NCI-H748 (cell line): Measurements from ENCODE around the gene TUBGCP2.
"Not testable (repeated sequence)": the region's sequence is repeated elsewhere in the genome, so short reads cannot be mapped to it uniquely, and the experiment has no call there.

ENCODE experiments used
- DNase-seq: peaks from one replicate; lab custom pipeline; 2025; ENCODE audit not compliant: unreplicated experiment; lab: John Stamatoyannopoulos, UW

Gene TUBGCP2

GRCh38 chr10:133267829-133268228, 40.8 kb downstream of the TUBGCP2 start:
- no peak for DNase-seq

GRCh38 chr10:133267293-133267692, 41.4 kb downstream of the TUBGCP2 start:
- DNase-seq = no peak

- no peak for DNase-seq
Observed at GRCh38 chr10:133266056-133266795, 42.4 kb downstream of the TUBGCP2 start.

- DNase-seq = not testable (repeated sequence)
Observed at GRCh38 chr10:133265052-133265451, 43.6 kb downstream of the TUBGCP2 start.

GRCh38 chr10:133264461-133264860, 44.2 kb downstream of the TUBGCP2 start:
- DNase-seq = no peak

- DNase-seq = no peak
Observed at GRCh38 chr10:133263674-133264073, 45.0 kb downstream of the TUBGCP2 start.

- DNase-seq = peak; percentile 63
Observed at GRCh38 chr10:133262696-133263095, 46.0 kb downstream of the TUBGCP2 start.

GRCh38 chr10:133261726-133262325, 46.8 kb downstream of the TUBGCP2 start:
- DNase-seq = peak; percentile 80

GRCh38 chr10:133260895-133261725, 47.6 kb downstream of the TUBGCP2 start:
- DNase-seq = peak; percentile 50

- DNase-seq = no peak
Observed at GRCh38 chr10:133259602-133259989, 49.1 kb downstream of the TUBGCP2 start.

- no peak for DNase-seq
Observed at GRCh38 chr10:133258818-133259601, 49.7 kb downstream of the TUBGCP2 start.

GRCh38 chr10:133258066-133258817, 50.4 kb downstream of the TUBGCP2 start:
- no peak for DNase-seq

- DNase-seq = no peak
Observed at GRCh38 chr10:133257489-133258065, 51.1 kb downstream of the TUBGCP2 start.

GRCh38 chr10:133255323-133255722, 53.3 kb downstream of the TUBGCP2 start:
- no peak for DNase-seq

- no peak for DNase-seq
Observed at GRCh38 chr10:133254421-133255120, 54.1 kb downstream of the TUBGCP2 start.

GRCh38 chr10:133253361-133253955, 55.2 kb downstream of the TUBGCP2 start:
- DNase-seq = no peak

- no peak for DNase-seq
Observed at GRCh38 chr10:133252223-133252552, 56.5 kb downstream of the TUBGCP2 start.

GRCh38 chr10:133251388-133252222, 57.1 kb downstream of the TUBGCP2 start:
- DNase-seq = no peak
